K562 (cell line): ENCODE results near the gene PPP1R2C. TPM values are rescaled to one million over a fixed set of nuclear protein-coding genes. Genes with fewer than 3 reads are reported as not detected.

Source experiments
- ATAC-seq: fragments of 200-7000 bp; cut with Tn5 transposase; 3 replicates; pipeline ENCODE4 v1.9.1; 2020; ENCODE audit warnings: moderate library complexity
- BruUV-seq: library from RNA; stranded (reverse); fragments of 400-500 nt; replicated peaks from 2 replicates; lab custom pipeline; 2021; lab: Mats Ljungman, UMichigan
- CTCF ChIA-PET: fragments of 300-600 bp; formaldehyde crosslinking; extraction: SDS; loops from one replicate; lab custom pipeline; 2021; ENCODE audit warnings: low intra/inter-chr PET ratio; lab: Yijun Ruan, JAX
- POLR2A ChIA-PET: fragments of 300-600, 350-650 bp; sonication (Branson Sonifier 250); formaldehyde crosslinking; extraction: SDS; loops from one replicate; lab custom pipeline; 2021; ENCODE audit warnings: antibody characterized with exemption, inconsistent platforms; lab: Yijun Ruan, JAX
- DNase-seq, 4 experiments: peaks; one replicate each; pipeline versions ENCODE4 v3.0.0 to v3.0.0-alpha.2; 2011 to 2018; ENCODE audit warnings: low spot score in 3 of 4, mixed read lengths in 3 of 4; ENCODE audit errors: extremely low read depth in 1 of 4
- FAIRE-seq: peaks from 2 replicates; lab custom pipeline; 2011; peaks lifted over from hg19 to GRCh38; lab: Jason Lieb, UNC
- H2AFZ ChIP-seq: 2 replicates; pipeline ENCODE4 v1.6.0; 2011; ENCODE audit warnings: low read depth, low read length, control low read depth, inconsistent platforms
- H3K27ac ChIP-seq: fragments of 200-600 bp; 3 replicates; pipeline ENCODE4 v1.8.0; 2011; ENCODE audit warnings: low read depth, mild to moderate bottlenecking, control low read depth, inconsistent platforms, low read length, moderate library complexity, mixed read lengths; ENCODE audit errors: extremely low read depth
- H3K27me3 ChIP-seq, 2 experiments: fragments of 300-600 bp in 1 of 2; 2 replicates in 1 of 2; 3 replicates in 1 of 2; pipeline versions ENCODE4 v1.6.0 to v1.8.0; 2011; ENCODE audit warnings: inconsistent platforms in 2 of 2, low read length in 2 of 2, mild to moderate bottlenecking in 1 of 2, mixed read lengths in 1 of 2, moderate library complexity in 1 of 2; ENCODE audit not compliant: control insufficient read depth in 2 of 2, insufficient read depth in 2 of 2
- H3K36me3 ChIP-seq: fragments of 300-600 bp; 3 replicates; pipeline ENCODE4 v1.8.0; 2011; ENCODE audit warnings: mild to moderate bottlenecking, low read length, inconsistent platforms; ENCODE audit not compliant: control insufficient read depth, insufficient read depth
- H3K4me1 ChIP-seq, 2 experiments: fragments of 200-600 bp in 1 of 2; replicated peaks in 1 of 2; 2 replicates in 1 of 2; 3 replicates in 1 of 2; pipeline versions ENCODE4 v1.5.1 to v1.8.0; 2011; ENCODE audit warnings: inconsistent platforms in 2 of 2, low read length in 2 of 2, mild to moderate bottlenecking in 1 of 2, mixed read lengths in 1 of 2, moderate library complexity in 1 of 2; ENCODE audit not compliant: control insufficient read depth in 2 of 2, insufficient read depth in 2 of 2
- H3K4me2 ChIP-seq: 2 replicates; pipeline ENCODE4 v1.6.1; 2011; ENCODE audit warnings: low read length, control low read depth, inconsistent platforms, mixed read lengths; ENCODE audit not compliant: insufficient read depth
- H3K4me3 ChIP-seq: fragments of 200-600 bp; sonication (generic), shearing (Covaris generic); 2 replicates; pipeline ENCODE4 v1.5.1; 2016; ENCODE audit warnings: control low read depth, inconsistent platforms
- H3K79me2 ChIP-seq: fragments of 200-600 bp; 3 replicates; pipeline ENCODE4 v1.8.0; 2011; ENCODE audit warnings: low read length, inconsistent platforms; ENCODE audit not compliant: control insufficient read depth, insufficient read depth
- H3K9ac ChIP-seq, 2 experiments: 2 replicates each; pipeline versions ENCODE4 v1.6.0 to v1.6.1; 2011; ENCODE audit warnings: low read depth in 2 of 2, low read length in 2 of 2, control low read depth in 1 of 2, inconsistent platforms in 1 of 2, mild to moderate bottlenecking in 1 of 2, mixed read lengths in 1 of 2; ENCODE audit not compliant: insufficient read depth in 1 of 2
- H3K9me1 ChIP-seq: one replicate; pipeline ENCODE4 v1.6.0; 2011; ENCODE audit warnings: inconsistent platforms, mild to moderate bottlenecking, low read length, moderate library complexity; ENCODE audit not compliant: control insufficient read depth, insufficient read depth
- H3K9me3 ChIP-seq: replicated peaks from 2 replicates; pipeline ENCODE4 v1.5.1; 2011; ENCODE audit warnings: low read depth, low read length, inconsistent platforms; ENCODE audit not compliant: control insufficient read depth, insufficient read depth
- H4K20me1 ChIP-seq: replicated peaks from 2 replicates; pipeline ENCODE4 v1.6.1; 2011; ENCODE audit warnings: low read length, inconsistent platforms, mixed read lengths; ENCODE audit not compliant: control insufficient read depth, insufficient read depth
- ARID2 ChIP-seq: fragments of 450-650 bp; IDR thresholded peaks from 2 replicates; pipeline ENCODE4 v1.6.1; 2017; ENCODE audit warnings: antibody characterized with exemption, mild to moderate bottlenecking
- CBFB ChIP-seq: sonication (generic); formaldehyde crosslinking; IDR thresholded peaks from 2 replicates; pipeline ENCODE4 v1.4.0; 2020; ENCODE audit warnings: mild to moderate bottlenecking, missing genetic modification reagents
- GATA2 ChIP-seq: sonication (generic); formaldehyde crosslinking; IDR thresholded peaks from 2 replicates; pipeline ENCODE4 v1.4.0; 2020; ENCODE audit warnings: mild to moderate bottlenecking, missing genetic modification reagents
- PML ChIP-seq: IDR thresholded peaks from 2 replicates; pipeline ENCODE4 v1.6.1; 2012; ENCODE audit warnings: low read length, inconsistent platforms
- POLR2A ChIP-seq: fragments of 450-650 bp; conservative IDR thresholded peaks from 2 replicates; pipeline ENCODE4 v1.6.1; 2016
- POLR3A ChIP-seq: IDR thresholded peaks from 2 replicates; pipeline ENCODE4 v1.6.1; 2011; ENCODE audit warnings: borderline replicate concordance, mild to moderate bottlenecking, moderate library complexity; ENCODE audit not compliant: insufficient read length, insufficient read depth; ENCODE audit errors: extremely low read depth
- PTTG1 ChIP-seq: fragments of 450-650 bp; IDR thresholded peaks from 2 replicates; pipeline ENCODE4 v1.6.1; 2016; ENCODE audit warnings: low read depth, mild to moderate bottlenecking, missing genetic modification characterization, missing compliant biosample characterization
- RAD21 ChIP-seq, 2 experiments: fragments of 250-450 bp in 1 of 2; fragments of 450-650 bp in 1 of 2; sonication (Bioruptor Pico) in 1 of 2; formaldehyde crosslinking in 1 of 2; IDR thresholded peaks in 1 of 2; conservative IDR thresholded peaks in 1 of 2; 2 replicates each; pipeline versions ENCODE4 v1.4.0 to v1.8.0; 2020 to 2022; ENCODE audit warnings: mild to moderate bottlenecking in 2 of 2, moderate library complexity in 1 of 2
- SMAD1 ChIP-seq: fragments of 150-350 bp; IDR thresholded peaks from 2 replicates; pipeline ENCODE4 v1.6.1; 2014; ENCODE audit warnings: low read length, low read depth; ENCODE audit not compliant: partially characterized antibody
- XRCC3 ChIP-seq: fragments of 450-650 bp; IDR thresholded peaks from 2 replicates; pipeline ENCODE4 v1.6.1; 2017; ENCODE audit warnings: mild to moderate bottlenecking, moderate library complexity
- WGBS: fragments of 100-300 bp; shearing (Covaris generic); methylation state at CpG from one replicate; pipeline ENCODE4 v1.1.6; 2016; ENCODE audit warnings: low coverage, mixed read lengths; ENCODE audit not compliant: insufficient coverage; ENCODE audit errors: missing lambda C conversion rate; 5-methylcytosine and 5-hydroxymethylcytosine counted together
- in situ Hi-C: fragments of 300-500 bp; cut with MboI; formaldehyde crosslinking; loops from 4 replicates; pipeline ENCODE4 v1.15.0; 2018; ENCODE audit warnings: inconsistent platforms, mixed read lengths
- intact Hi-C: fragments of 100-400 bp; cut with micrococcal nuclease; formaldehyde crosslinking; loops from 2 replicates; pipeline ENCODE4 v1.14.2; 2022
- polyA plus RNA-seq, 8 experiments: library from polyadenylated mRNA; depleted of rRNA in 4 of 8; stranded (reverse) in 5 of 8; unstranded in 3 of 8; fragments of >200 nt; fragmentation: Nextera tagmentation in 2 of 8; fragmentation: Illumina TruSeq in 1 of 8; extraction: Ambion mirVana in 2 of 8; extraction: Trizol in 1 of 8; gene quantifications; 2 replicates each; pipeline versions ENCODE4 v1.2.1 to v1.2.3, GENCODE V29; 2011 to 2014; ENCODE audit warnings: inconsistent platforms in 1 of 8, missing spikeins in 1 of 8
- total RNA-seq, 7 experiments: library from RNA; depleted of rRNA in 6 of 7; stranded (reverse); fragments of >200 nt in 6 of 7; fragmentation: Illumina TruSeq in 2 of 7; extraction: Trizol in 2 of 7; gene quantifications; 2 replicates each; pipeline versions ENCODE4 v1.2.1 to v1.2.3, GENCODE V29; 2011 to 2021; ENCODE audit warnings: low replicate concordance in 1 of 7
- TF ChIP-seq, protein P1 (sequence below): sonication (generic); formaldehyde crosslinking; IDR thresholded peaks from 2 replicates; pipeline ENCODE4 v1.8.0; 2023; ENCODE audit warnings: mild to moderate bottlenecking, missing genetic modification reagents
- TF ChIP-seq, protein P2 (sequence below): sonication (generic); formaldehyde crosslinking; IDR thresholded peaks from 2 replicates; pipeline ENCODE4 v1.9.0; 2022; ENCODE audit warnings: mild to moderate bottlenecking, missing genetic modification reagents

Gene PPP1R2C
- total and polyA plus RNA-seq, 9 of the 15 experiments (the other 6 are each of a cell fraction or from before 2014, with no cell fraction given): not detected

DNA sequence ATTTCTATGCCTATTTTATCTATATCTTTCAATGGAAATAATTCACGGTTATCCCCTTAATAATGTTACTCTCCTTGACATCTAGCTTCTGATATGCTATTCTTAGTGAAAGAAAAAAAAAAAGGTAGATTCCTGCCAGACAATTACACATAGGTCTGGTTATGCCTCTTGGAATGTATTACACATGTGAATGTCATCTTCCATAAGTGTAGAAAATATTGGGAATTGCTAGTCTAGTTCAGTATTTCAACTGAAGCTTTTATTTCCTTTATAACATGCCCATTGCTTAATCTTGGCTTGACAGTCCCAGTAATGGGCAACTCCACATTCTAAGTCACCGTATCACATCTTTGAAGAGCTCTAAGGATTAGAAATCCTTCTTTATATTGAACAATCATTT, 25.4 kb upstream of the PPP1R2C start:
- no peaks in the 10 kb centered on the region for H3K4me1 ChIP-seq
- no peaks in the 10 kb centered on the region for H3K9me1 ChIP-seq
- TF ChIP-seq CBFB (CRISPR knock-in tag): no peak
- TF ChIP-seq PTTG1: no peak
- no peak for TF ChIP-seq XRCC3
- TF ChIP-seq POLR3A: no peak
- TF ChIP-seq ARID2: no peak
- no peak for TF ChIP-seq SMAD1
- TF ChIP-seq PML: no peak
- TF ChIP-seq, protein P1, sequence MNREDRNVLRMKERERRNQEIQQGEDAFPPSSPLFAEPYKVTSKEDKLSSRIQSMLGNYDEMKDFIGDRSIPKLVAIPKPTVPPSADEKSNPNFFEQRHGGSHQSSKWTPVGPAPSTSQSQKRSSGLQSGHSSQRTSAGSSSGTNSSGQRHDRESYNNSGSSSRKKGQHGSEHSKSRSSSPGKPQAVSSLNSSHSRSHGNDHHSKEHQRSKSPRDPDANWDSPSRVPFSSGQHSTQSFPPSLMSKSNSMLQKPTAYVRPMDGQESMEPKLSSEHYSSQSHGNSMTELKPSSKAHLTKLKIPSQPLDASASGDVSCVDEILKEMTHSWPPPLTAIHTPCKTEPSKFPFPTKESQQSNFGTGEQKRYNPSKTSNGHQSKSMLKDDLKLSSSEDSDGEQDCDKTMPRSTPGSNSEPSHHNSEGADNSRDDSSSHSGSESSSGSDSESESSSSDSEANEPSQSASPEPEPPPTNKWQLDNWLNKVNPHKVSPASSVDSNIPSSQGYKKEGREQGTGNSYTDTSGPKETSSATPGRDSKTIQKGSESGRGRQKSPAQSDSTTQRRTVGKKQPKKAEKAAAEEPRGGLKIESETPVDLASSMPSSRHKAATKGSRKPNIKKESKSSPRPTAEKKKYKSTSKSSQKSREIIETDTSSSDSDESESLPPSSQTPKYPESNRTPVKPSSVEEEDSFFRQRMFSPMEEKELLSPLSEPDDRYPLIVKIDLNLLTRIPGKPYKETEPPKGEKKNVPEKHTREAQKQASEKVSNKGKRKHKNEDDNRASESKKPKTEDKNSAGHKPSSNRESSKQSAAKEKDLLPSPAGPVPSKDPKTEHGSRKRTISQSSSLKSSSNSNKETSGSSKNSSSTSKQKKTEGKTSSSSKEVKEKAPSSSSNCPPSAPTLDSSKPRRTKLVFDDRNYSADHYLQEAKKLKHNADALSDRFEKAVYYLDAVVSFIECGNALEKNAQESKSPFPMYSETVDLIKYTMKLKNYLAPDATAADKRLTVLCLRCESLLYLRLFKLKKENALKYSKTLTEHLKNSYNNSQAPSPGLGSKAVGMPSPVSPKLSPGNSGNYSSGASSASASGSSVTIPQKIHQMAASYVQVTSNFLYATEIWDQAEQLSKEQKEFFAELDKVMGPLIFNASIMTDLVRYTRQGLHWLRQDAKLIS (CRISPR knock-in tag): no peak
- TF ChIP-seq, protein P2, sequence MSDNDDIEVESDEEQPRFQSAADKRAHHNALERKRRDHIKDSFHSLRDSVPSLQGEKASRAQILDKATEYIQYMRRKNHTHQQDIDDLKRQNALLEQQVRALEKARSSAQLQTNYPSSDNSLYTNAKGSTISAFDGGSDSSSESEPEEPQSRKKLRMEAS (CRISPR knock-in tag): no peak
- TF ChIP-seq POLR2A: no peak
- no peak for TF ChIP-seq RAD21 (CRISPR knock-in tag; conservative IDR thresholded peaks at IDR 0.05 in 1 of 2, IDR thresholded peaks at IDR 0.05 in 1 of 2)
- TF ChIP-seq GATA2 (CRISPR knock-in tag): no peak
- ChIA-PET CTCF (no interaction called here), POLR2A (no interaction called here)
- H3K9me3 ChIP-seq: no peaks in the 10 kb centered on the region
- H3K27ac ChIP-seq: no peak overlapping the region
- DNase-seq: no peak
- H4K20me1 ChIP-seq: no peaks in the 10 kb centered on the region
- WGBS: 4% methylated on average over 2 of the region's 2 CpGs
- FAIRE-seq: no peak
- in situ Hi-C loops: no loop called here
- H3K79me2 ChIP-seq: no peaks in the 10 kb centered on the region
- no peaks in the 10 kb centered on the region for H3K36me3 ChIP-seq
- intact Hi-C loops: no loop called here
- no peak overlapping the region for H2AFZ ChIP-seq
- no peak overlapping the region for H3K9ac ChIP-seq
- H3K4me2 ChIP-seq: no peak overlapping the region
- no peak for ATAC-seq
- H3K27me3 ChIP-seq: no peaks in the 10 kb centered on the region
- BruUV-seq: no TSS peak
- no peak overlapping the region for H3K4me3 ChIP-seq
